Amygdala (tissue), 56 donors: ENCODE measurements around the gene KLHDC10.
"Not testable (repeated sequence)": the region's sequence is repeated elsewhere in the genome, so short reads cannot be mapped to it uniquely, and the experiment has no call there.

Experiments
- DNase-seq, 56 donors: peaks; one replicate each; lab custom pipeline; 2025; lab: John Stamatoyannopoulos, UW

The KLHDC10 gene

DNA sequence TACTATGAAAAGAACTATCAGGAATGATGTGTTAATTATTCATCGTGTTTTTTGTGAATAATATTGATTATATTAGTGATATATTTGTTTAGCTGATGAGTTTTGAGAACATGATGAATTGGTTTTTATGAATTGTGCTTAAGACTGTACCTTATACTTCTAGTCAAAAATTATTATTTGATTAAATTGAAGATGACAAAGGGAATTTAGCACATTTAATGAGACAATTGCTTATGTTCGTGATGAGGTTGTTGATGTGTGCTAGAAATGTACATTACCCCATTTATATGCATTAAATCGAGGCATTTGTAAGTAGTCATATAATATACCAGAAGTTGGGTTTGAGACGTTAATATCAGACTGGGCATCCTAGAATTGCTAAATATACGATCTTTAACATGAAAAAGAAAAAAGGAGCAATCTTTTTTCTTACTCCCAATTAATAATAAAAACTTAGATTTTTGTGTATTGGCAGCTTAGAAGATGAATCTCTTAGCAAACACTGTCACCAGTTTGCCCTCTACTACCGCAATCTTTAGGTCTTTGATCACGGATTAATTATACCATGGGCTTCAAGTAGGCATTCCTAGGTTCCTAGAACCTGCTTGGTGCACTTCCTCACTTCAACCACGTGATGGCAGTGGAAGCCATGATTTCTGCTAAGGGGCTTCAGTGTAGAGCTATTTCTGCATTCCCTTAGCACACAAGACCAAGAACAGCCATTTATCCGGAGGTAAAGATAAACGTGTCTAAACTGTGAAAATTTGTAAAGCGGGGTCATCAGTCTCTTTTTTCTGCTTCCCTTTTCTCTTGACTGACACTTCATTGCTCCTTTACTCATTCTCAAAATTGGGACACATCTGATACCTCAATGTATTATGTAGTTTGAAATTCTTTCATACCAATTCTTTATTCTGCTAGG is 1.6 kb downstream of the KLHDC10 start:
- DNase-seq: peak in 51 of 56 donors; percentile 1 to 83 (median 41)

DNA sequence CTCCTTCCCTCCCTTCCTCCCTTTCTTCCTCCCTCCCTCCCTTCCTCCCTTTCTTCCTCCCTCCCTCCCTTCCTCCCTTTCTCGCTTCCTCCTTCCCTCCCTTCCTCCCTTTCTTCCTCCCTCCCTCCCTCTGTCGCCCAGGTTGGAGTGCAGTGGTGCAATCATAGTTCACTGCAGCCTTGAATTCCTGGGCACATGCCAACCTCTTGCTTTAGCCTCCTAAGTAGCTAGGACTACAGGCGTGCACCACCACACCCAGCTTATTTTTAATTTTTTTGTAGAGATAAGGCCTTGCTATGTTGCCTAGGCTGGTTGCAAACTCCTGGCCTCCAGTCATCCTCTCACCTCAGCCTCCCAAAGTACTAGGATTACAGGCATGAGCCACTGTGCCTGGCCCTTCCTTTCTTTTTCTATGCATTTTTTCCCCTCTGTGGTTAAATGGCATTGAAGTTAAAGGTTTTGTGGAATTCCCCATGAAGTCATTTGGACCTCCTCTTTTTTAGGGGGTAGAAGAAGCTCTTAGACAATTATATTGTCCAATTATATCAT is 9.6 kb downstream of the KLHDC10 start:
- no peak for DNase-seq

DNA sequence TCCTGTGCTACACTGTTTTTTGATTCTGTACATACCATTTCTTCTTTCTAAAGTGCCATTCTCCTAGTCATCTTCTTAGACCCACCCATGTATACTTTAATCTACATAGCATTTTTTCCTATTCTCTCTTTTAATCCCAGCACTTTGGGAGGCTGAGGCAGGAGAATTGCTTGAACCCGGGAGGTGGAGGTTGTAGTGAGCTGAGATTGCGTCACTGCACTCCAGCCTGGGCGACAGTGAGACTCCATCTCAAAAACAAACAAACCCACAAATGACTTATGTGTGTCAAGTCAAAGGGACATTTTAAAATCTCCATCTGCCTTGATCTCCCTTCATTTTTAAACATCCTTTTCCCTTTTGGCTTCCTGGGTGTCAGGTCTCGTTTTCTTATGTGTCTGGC is 13.2 kb downstream of the KLHDC10 start:
- not testable (repeated sequence) for DNase-seq

DNA sequence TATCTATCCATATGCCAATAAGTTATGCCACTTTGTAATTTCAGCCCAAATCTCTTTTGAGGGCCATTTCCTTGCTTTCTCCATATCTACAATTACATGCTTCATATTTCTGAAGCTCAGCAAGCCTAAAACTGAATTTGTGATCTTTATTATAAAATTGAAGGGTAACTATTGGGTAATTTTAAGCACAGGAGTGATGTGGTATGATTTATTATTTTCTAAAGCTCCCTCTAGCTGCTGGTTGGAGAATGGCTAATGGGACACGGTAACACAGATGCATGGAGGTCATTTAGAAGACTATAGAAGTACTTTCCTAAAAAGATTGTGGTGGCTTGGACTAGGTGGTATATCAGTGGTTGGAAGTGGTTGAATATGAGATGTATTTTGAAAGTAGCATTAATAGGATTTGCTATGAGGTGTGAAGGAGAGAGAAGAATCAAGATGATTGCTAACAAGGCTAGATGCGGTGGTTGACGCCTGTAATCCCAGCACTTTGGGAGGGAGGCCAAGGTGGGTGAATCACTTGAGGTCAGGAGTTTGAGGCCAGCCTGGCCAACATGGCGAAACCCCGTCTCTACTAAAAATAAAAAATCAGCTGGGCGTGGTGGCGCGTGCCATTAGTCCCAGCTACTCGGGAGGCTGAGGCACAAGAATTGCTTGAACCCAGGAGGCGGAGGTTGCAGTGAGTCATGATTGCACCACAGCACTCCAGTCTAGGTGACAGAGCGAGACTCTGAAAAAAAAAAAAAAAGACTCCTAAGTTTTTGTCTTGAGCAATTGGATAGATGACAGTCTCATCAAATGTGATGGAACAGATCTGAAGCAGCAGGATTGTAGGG is 13.9 kb downstream of the KLHDC10 start:
- DNase-seq: no peak

DNA sequence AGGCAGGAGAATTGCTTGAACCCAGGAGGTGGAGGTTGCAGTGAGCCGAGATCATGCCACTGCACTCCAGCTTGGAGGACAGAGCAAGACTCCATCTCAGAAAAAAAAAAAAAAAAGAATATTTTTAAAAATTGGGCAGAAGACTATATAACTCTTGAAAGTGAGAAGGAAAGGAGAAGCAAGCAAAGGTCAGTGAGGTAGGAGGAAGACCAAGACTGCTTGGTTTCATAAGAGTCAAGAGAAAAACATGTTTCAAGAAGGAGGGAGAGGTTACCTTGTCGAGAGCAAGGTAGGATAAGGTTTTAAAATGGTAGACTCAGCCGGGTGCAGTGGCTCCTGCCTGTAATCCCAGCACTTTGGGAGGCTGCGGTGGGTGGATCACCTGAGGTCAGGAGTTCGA is 14.9 kb downstream of the KLHDC10 start:
- not testable (repeated sequence) for DNase-seq

DNA sequence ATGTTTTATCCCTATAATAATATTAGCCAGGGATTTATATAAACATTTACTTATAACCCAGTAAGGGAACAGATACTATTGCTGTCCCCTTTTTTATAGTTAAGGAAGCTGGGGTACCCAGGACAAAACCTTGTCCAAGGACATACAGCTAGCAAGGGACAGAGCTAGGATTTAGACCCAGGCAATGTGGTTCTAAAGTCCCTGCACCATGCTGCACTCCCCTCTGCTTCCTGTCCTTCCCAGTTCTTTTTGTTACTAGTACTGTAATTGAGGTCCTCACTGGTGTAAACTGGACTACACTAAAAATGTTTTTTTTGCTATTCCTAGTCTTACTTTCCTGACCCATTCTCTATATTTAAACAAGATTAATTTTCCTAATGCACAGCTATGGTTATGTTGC is 16.6 kb downstream of the KLHDC10 start:
- DNase-seq: no peak

DNA sequence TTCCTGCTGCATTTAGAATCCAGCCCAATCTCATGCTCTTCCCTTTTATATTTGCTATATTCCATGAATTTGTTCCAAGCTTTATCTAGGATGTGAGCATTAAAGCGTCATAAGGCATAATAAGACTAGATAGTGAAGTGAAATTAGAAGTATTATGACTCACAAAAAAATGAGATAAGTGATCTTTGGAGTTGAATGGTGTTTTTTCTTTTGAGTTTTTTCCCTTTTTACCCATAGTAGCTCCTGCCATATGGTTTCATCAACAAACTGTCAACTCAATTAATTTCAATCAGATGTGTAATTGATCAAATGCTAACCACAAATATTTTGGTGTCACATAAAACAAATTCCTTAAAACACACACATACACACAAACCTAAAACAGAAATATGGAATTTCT is 17.0 kb downstream of the KLHDC10 start:
- no peak for DNase-seq

DNA sequence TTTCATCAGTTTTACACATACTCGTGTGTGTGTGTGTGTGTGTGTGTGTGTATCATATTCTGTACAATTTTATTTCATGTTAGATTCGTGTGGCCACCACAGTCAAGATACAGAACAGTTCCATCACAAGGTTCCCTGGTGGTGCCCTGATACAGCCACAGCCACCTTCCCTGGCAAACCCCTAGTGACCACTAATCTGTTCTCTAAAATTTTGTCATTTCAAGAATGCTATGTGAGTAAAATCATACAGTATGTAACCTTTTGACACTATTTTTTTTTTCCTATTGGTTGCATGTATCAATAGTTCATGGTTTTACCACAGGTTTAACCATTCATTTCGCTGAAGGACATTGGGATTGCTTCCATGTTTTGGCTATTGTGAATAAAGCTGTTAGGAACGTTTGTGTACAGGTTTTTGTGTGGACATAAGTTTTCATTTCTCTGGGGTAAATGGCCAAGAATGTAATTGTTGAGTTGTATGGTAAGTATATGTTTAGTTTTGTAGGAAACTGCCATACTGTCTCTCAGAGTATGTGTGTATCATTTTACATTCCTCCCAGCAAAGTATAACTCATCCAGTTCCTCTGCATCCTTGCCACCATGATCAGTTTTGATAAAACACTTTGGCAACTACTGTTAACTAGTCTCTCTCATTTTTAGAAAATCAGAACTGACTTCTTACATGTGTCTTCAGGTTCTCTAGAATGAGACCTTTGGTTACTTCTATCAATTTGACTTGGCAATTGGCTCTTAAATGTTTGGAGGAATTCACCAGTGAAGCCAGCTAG is 20.6 kb downstream of the KLHDC10 start:
- DNase-seq: no peak

DNA sequence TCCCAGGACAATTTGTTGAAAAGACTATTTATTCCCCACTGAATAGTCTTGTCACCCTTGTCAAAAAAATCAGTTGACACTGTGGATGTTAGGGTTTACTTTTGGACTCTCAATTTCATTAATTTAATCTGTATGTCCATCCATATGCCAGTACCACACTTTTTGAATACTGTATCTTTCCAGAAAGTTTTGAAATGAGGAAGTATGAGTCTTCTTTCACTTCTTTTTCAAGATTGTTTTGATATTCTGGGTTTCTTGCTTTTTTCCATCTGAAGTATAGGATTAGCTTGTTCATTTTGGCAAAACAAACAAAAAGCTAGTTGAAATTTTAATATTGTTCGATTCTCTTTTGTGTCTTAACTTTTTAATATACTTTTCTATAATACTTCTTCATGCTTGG is 21.7 kb downstream of the KLHDC10 start:
- no peak for DNase-seq

DNA sequence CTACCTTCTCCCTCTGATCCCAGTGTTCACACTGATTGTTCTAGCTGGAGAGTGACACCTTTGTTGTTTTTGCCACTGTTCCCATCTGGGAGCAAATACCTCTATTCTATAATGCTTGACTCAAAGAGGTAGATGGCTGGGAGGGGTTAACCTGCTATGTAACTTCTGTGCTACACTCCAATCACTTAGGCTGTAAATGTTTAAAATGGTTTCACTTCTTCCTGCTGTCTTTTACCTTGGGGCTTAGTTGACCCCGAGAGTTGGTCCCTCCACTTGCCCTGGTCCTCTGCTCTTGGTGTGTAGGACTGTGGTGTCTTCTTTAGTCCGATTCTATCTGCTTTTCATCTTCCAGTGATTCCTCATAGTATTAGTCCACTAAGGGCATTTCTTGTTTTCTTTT is 22.3 kb downstream of the KLHDC10 start:
- DNase-seq: no peak

DNA sequence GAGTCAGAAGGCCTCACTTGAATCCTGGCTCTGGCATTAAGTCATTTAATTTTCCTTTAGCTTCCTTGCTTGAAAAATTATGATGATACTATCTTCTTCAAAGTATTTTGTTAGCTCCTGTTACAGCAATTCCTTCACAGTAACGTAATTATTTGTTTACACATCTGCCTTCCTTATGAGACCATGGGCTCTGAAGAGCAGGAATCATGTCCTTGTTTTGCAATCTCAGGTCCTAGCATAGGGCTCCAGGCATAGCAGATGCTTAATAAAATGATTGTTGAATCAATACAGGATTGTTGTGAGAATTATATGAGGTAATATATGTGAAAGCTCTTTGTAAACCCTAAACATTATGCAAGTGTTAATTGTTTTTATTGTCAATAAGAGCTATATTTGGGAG is 25.5 kb downstream of the KLHDC10 start:
- DNase-seq: no peak

DNA sequence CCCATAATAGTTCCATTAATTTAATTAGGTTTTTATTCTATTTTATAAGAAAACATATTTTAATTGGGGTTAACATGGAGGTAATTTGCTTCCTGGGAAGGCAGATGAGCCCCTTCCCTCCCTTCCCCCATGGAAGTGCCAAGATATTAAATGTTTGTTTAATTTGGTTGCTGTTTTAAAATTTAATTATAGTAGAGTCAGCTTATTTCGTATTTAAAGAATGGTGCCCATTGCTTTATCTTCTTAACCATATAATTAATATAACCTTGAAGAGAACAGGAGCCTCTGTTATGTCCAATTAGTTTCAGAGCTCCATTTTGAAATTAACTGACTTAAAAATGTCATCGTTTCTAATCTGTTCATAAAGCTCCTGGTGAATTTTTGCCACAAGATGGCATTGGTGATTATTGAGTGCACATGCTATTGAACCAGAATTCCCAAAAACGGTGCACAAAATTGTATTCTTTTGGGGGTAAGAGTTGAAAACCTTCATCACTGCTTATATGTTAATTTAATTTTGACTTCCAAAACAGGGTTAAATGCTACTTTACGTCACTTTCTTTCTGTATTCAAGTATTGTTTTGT is 26.0 kb downstream of the KLHDC10 start:
- no peak for DNase-seq

DNA sequence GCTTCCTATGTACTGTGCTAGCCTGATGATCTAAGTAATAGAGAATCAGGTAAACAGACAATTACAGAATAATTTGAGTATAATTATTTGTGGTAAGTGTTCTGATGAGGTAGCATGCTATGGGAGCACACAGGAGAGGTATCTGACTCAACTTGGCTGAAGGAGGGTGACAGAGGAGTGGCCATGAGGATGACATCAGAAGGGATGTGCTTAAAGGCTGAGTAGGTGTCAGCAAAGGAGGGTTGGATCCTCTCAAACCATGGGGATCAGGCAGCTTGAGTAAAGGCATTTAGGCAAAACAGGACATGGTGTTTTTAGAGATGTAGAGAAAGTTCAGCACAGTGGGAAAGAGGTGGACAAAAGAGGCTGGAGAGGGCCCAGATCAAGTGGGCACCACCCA is 29.0 kb downstream of the KLHDC10 start:
- DNase-seq: no peak

DNA sequence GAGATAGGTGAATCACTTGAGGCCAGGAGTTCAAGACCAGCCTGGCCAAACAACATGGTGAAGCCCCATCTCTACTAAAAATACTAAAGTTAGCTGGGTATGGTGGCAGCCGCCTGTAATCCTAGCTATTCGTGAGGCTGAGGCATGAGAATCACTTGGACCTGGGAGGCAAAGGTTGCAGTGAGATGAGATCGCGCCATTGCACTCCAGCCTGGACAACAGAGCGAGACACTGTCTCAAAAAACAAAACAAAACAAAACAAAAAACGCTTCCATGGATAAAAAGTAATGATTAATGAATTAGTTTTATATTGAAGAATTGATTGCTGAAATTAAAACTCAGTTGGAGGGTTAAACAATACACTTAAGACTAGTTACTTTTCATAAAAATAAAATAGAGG is 32.3 kb downstream of the KLHDC10 start:
- DNase-seq: no peak

DNA sequence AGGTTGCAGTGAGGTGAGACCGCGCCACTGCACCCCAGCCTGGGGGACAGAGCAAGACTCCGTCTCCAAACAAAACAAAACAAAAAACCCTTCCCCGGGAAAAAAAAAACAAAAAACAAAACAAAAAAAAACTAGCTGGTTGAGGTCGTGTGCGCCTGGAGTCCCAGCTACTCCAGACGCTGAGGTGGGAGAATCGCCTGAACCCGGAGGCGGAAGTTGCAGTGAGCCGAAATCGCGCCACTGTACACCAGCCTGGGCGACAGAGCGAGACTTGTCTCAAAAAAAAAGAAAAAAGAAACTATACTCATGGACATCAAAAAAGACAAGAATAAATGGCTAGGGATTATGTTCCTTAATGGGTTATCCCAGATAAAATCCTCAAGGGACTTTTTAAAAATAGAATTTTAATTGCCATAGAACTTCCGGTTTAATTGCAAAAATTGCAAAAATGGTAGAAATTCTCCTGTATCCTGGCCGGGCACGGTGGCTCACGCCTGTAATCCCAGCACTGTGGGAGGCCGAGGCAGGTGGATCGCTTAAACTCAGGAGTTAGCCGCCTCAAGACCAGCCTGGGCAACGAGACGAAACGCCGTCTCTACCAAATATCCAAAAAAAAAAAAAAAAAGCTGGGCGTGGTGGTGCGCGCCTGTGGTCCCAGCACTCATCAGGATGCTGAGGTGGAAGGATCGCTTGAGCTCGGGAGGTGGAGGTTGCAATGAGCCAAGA is 37.8 kb downstream of the KLHDC10 start:
- DNase-seq: no peak

DNA sequence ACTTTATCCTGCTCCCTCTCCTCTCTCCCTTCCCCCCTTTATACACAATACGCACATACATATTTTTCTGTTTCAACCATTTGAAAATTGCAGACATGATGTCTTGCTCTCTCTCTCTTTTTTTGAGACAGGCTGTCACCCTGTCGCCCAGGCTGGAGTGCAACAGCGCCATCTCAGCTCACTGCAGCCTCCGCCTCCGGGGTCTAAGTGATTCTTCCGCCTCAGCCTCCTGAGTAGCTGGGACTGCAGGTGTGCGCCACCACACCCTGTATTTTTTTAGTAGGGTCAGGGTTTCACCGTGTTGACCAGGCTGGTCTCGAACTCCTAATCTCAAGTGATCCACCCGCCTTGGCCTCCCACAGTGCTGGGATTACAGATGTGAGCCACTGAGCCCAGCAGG is 38.5 kb downstream of the KLHDC10 start:
- no peak for DNase-seq

DNA sequence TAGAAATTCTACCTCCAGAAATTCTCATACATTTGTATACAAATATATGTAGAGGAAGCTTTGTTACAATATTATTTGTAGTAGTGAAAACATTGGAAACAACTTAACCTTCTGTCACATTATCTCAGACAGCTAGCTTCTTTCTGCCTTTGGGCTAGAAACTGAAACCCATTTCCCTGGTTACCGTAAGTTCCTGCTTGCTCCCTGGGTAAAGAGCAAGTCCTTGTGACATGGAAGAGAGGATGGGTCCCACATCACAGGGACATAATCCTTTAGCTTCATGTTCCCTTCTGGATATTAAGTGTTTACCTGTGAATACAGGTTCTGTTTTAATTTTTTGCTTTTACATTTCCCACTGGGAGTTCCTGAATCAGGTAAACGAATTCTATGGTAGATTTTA is 41.8 kb downstream of the KLHDC10 start:
- no peak for DNase-seq

DNA sequence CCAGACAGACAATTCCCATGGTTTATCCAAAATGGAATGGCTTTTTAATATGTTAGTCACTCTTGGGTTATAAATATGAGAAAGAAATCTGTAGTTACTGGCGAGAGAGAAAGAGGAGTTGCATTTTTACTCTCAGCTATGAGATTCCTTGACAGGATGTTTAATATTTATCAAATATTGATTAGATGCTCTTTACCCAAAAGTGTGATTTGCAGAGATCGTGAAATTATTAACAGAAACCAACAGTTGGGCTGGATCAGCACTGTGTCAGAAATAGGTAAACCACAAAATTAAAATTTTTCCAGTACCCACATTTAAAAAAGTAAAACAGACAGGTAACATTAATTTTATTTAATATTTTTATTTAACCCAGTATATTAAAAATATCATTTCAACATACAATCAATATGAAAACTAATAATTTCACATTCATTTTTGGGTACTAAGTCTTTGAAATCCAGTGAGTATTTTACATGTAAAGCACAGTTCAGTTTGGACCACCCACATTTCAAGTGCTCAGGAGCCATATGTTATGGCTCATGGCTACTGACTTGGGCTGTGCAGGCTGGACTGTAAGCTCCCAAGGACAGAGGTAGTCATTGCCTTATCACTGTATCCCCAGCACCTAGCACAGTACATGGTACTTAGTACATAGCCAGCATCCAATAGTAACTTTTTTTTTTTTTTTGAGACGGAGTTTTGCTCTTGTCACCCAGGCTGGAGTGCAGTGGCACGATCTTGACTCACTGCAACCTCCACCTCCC is 42.5 kb downstream of the KLHDC10 start:
- no peak for DNase-seq

DNA sequence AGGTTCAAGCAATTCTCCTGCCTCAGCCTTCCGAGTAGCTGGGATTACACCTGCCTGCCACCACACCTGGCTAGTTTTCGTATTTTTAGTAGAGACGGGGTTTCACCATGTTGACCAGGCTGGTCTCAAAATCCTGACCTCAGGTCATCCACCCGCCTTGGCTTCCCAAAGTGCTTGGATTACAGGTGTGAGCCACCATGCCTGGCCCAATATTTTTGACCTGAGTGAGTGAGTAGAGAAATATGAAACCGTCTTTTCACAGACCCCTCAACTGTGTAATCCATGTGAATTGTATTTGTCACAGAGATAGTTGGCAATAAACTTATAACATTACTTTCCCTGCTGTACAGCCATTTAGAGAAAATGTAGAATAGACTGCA is 43.1 kb downstream of the KLHDC10 start:
- DNase-seq: not testable (repeated sequence)
